H9 (cell line): ENCODE data around the gene MBD2. TPM values are rescaled to one million over a fixed set of nuclear protein-coding genes. Genes with fewer than 3 reads are reported as not detected.

ENCODE experiments used
- DNase-seq: peaks from one replicate; pipeline ENCODE4 v3.0.0-alpha.2; 2017
- H2AFZ ChIP-seq: one replicate; pipeline ENCODE4 v1.6.1; 2013; ENCODE audit warnings: mild to moderate bottlenecking, low read length, control low read depth, moderate library complexity
- H2AK5ac ChIP-seq: 2 replicates; pipeline ENCODE4 v1.6.1; 2013; ENCODE audit warnings: low read length, control low read depth, mixed read lengths; ENCODE audit not compliant: insufficient read length
- H2BK120ac ChIP-seq: one replicate; pipeline ENCODE4 v1.6.1; 2013; ENCODE audit warnings: low read depth, mild to moderate bottlenecking, low read length, control low read depth, inconsistent platforms; ENCODE audit not compliant: poor library complexity, severe bottlenecking
- H2BK12ac ChIP-seq: 2 replicates; pipeline ENCODE4 v1.6.1; 2013; ENCODE audit warnings: low read length, control low read depth, mixed read lengths, low read depth; ENCODE audit not compliant: insufficient read length
- H2BK15ac ChIP-seq: 2 replicates; pipeline ENCODE4 v1.6.1; 2013; ENCODE audit warnings: low read depth, low read length, control low read depth
- H2BK20ac ChIP-seq: one replicate; pipeline ENCODE4 v1.6.1; 2013; ENCODE audit warnings: low read depth, mild to moderate bottlenecking, low read length, control low read depth, inconsistent platforms; ENCODE audit not compliant: poor library complexity, severe bottlenecking
- H2BK5ac ChIP-seq: 2 replicates; pipeline ENCODE4 v1.6.1; 2013; ENCODE audit warnings: low read length, control low read depth, mixed read lengths; ENCODE audit not compliant: insufficient read length
- H3K14ac ChIP-seq: 2 replicates; pipeline ENCODE4 v1.6.1; 2013; ENCODE audit warnings: low read length, control low read depth; ENCODE audit not compliant: insufficient read depth
- H3K18ac ChIP-seq: 2 replicates; pipeline ENCODE4 v1.6.1; 2013; ENCODE audit warnings: low read depth, mild to moderate bottlenecking, mixed read lengths, low read length, control low read depth; ENCODE audit not compliant: insufficient read length
- H3K23ac ChIP-seq: 2 replicates; pipeline ENCODE4 v1.6.1; 2013; ENCODE audit warnings: low read length, control low read depth, mixed read lengths, low read depth; ENCODE audit not compliant: insufficient read length
- H3K23me2 ChIP-seq: 2 replicates; pipeline ENCODE4 v1.6.1; 2013; ENCODE audit warnings: low read depth, mild to moderate bottlenecking, mixed read lengths, low read length, control low read depth; ENCODE audit not compliant: insufficient read length, poor library complexity, severe bottlenecking
- H3K27ac ChIP-seq: 2 replicates; pipeline ENCODE4 v1.5.1; 2013; ENCODE audit warnings: low read length, control low read depth, mixed read lengths, low read depth; ENCODE audit not compliant: insufficient read length
- H3K27me3 ChIP-seq: 2 replicates; pipeline ENCODE4 v1.6.1; 2013; ENCODE audit warnings: low read length, control low read depth, inconsistent platforms; ENCODE audit not compliant: insufficient read depth
- H3K4ac ChIP-seq: 2 replicates; pipeline ENCODE4 v1.6.1; 2013; ENCODE audit warnings: low read depth, mild to moderate bottlenecking, control low read depth, inconsistent platforms, low read length, moderate library complexity
- H3K4me1 ChIP-seq: 2 replicates; pipeline ENCODE4 v1.6.1; 2013; ENCODE audit warnings: low read length, control low read depth, inconsistent platforms; ENCODE audit not compliant: insufficient read depth
- H3K4me2 ChIP-seq: 2 replicates; pipeline ENCODE4 v1.6.1; 2013; ENCODE audit warnings: low read length, control low read depth, mixed read lengths; ENCODE audit not compliant: insufficient read length, insufficient read depth
- H3K56ac ChIP-seq: 2 replicates; pipeline ENCODE4 v1.6.1; 2013; ENCODE audit warnings: low read depth, mild to moderate bottlenecking, mixed read lengths, low read length, control low read depth; ENCODE audit not compliant: insufficient read length
- H3K79me1 ChIP-seq: 2 replicates; pipeline ENCODE4 v1.6.1; 2013; ENCODE audit warnings: low read depth, mild to moderate bottlenecking, moderate library complexity, low read length, control low read depth, inconsistent platforms; ENCODE audit not compliant: insufficient read depth, poor library complexity, severe bottlenecking
- H3K79me2 ChIP-seq: 2 replicates; pipeline ENCODE4 v1.6.1; 2013; ENCODE audit warnings: low read length, control low read depth, inconsistent platforms; ENCODE audit not compliant: insufficient read depth
- H3K9ac ChIP-seq: 2 replicates; pipeline ENCODE4 v1.6.1; 2013; ENCODE audit warnings: low read length, control low read depth, mixed read lengths; ENCODE audit not compliant: insufficient read length; ENCODE audit errors: extremely low read depth
- H3K9me3 ChIP-seq: one replicate; pipeline ENCODE4 v1.6.1; 2013; ENCODE audit warnings: low read depth, low read length, inconsistent platforms; ENCODE audit not compliant: control insufficient read depth
- H3T11ph ChIP-seq: one replicate; pipeline ENCODE4 v1.6.1; 2013; ENCODE audit warnings: mild to moderate bottlenecking, low read length, control low read depth, inconsistent platforms
- H4K20me1 ChIP-seq: one replicate; pipeline ENCODE4 v1.6.1; 2013; ENCODE audit not compliant: control insufficient read depth, insufficient read length, insufficient read depth
- H4K5ac ChIP-seq: 2 replicates; pipeline ENCODE4 v1.6.1; 2013; ENCODE audit warnings: low read depth, mild to moderate bottlenecking, mixed read lengths, low read length, control low read depth; ENCODE audit not compliant: insufficient read length
- H4K8ac ChIP-seq: replicated peaks from 2 replicates; pipeline ENCODE4 v1.6.1; 2013; ENCODE audit warnings: low read length, control low read depth, mixed read lengths, low read depth; ENCODE audit not compliant: insufficient read length
- H4K91ac ChIP-seq: 2 replicates; pipeline ENCODE4 v1.6.1; 2013; ENCODE audit warnings: low read depth, mild to moderate bottlenecking, moderate library complexity, mixed read lengths, low read length, control low read depth; ENCODE audit not compliant: insufficient read length
- H3K27ac Mint-ChIP-seq, 3 experiments: 2 replicates in 2 of 3; 3 replicates in 1 of 3; pipeline ENCODE4 v1.8.0; 2020 to 2021; ENCODE audit warnings: mixed read lengths in 3 of 3, mild to moderate bottlenecking in 1 of 3, moderate library complexity in 1 of 3
- H3K27me3 Mint-ChIP-seq: 2 replicates; pipeline ENCODE4 v1.8.0; 2021; ENCODE audit warnings: low read depth, mild to moderate bottlenecking, moderate library complexity, mixed read lengths
- H3K36me3 Mint-ChIP-seq, 3 experiments: 2 replicates in 2 of 3; 3 replicates in 1 of 3; pipeline ENCODE4 v1.8.0; 2020 to 2021; ENCODE audit warnings: low read depth in 3 of 3, mixed read lengths in 3 of 3; ENCODE audit not compliant: insufficient read depth in 1 of 3
- H3K4me1 Mint-ChIP-seq, 2 experiments: 2 replicates each; pipeline ENCODE4 v1.8.0; 2020; ENCODE audit warnings: mixed read lengths in 2 of 2
- H3K4me3 Mint-ChIP-seq, 2 experiments: 2 replicates in 1 of 2; 3 replicates in 1 of 2; pipeline ENCODE4 v1.8.0; 2020 to 2021; ENCODE audit warnings: mild to moderate bottlenecking in 2 of 2, mixed read lengths in 2 of 2, moderate library complexity in 1 of 2
- H3K9me3 Mint-ChIP-seq, 2 experiments: 2 replicates in 1 of 2; 3 replicates in 1 of 2; pipeline ENCODE4 v1.8.0; 2020; ENCODE audit warnings: mild to moderate bottlenecking in 2 of 2, mixed read lengths in 2 of 2, moderate library complexity in 1 of 2
- WGBS: extraction: QIAGEN DNeasy Blood & Tissue Kit; methylation state at CpG from one replicate; pipeline ENCODE4 v1.1.7; 2013; ENCODE audit warnings: missing lambda C conversion rate, low lambda C conversion rate, mixed read lengths; ENCODE audit not compliant: insufficient read length; ENCODE audit errors: extremely low coverage; 5-methylcytosine and 5-hydroxymethylcytosine counted together
- total RNA-seq: library from RNA; stranded (reverse); gene quantifications from 2 replicates; pipeline ENCODE4 v1.2.1, GENCODE V29; 2021
- TF ChIP-seq, protein P1 (sequence below): fragments of 200-600 bp; sonication (generic); conservative IDR thresholded peaks from 3 replicates; pipeline ENCODE4 v1.8.0; 2021; ENCODE audit warnings: antibody characterized with exemption, mild to moderate bottlenecking

Gene MBD2
- total RNA-seq, 1 experiment from 2014 or later = 34.0 TPM

GRCh38 chr18:54210463-54210862, 14.0 kb downstream of the MBD2 start:
- no peaks in the 10 kb centered on the region for H3K9me3 Mint-ChIP-seq

More at GRCh38 chr18:54210463-54210862, 14.0 kb downstream of the MBD2 start:
- Histone ChIP-seq H2BK120ac (no peak overlapping the region), H4K20me1 (no peaks in the 10 kb centered on the region), H3K4me2 (no peak overlapping the region), H4K91ac (no peak overlapping the region), H3K18ac (no peak overlapping the region), H2BK12ac (no peak overlapping the region), H3K79me2 (peaks cover 23% of the 10 kb centered on the region; the same call in 1 of the 2 replicates), H3K14ac (no peak overlapping the region), H3K9ac (no peak overlapping the region), H2BK5ac (no peak overlapping the region), H4K5ac (no peak overlapping the region), H3K27me3 (no peaks in the 10 kb centered on the region), H3K4me1 (peaks cover 3% of the 10 kb centered on the region; the same call in 1 of the 2 replicates), H3K4ac (no peak overlapping the region), H3K23ac (no peak overlapping the region), H3K23me2 (no peaks in the 10 kb centered on the region), H4K8ac (no peak overlapping the region), H3K27ac (no peak overlapping the region), H3K56ac (no peak overlapping the region), H2AK5ac (no peak overlapping the region), H3K9me3 (no peaks in the 10 kb centered on the region), H2AFZ (no peak overlapping the region), H2BK20ac (no peak overlapping the region), H3K79me1 (peaks cover 22% of the 10 kb centered on the region), H3T11ph (no peak overlapping the region), H2BK15ac (no peak overlapping the region)
- H3K27me3 Mint-ChIP-seq = no peaks in the 10 kb centered on the region
- H3K4me3 Mint-ChIP-seq = no peak overlapping the region
- no CpG with 5 or more reads among the region's 1 CpG for WGBS
- TF ChIP-seq, protein P1, sequence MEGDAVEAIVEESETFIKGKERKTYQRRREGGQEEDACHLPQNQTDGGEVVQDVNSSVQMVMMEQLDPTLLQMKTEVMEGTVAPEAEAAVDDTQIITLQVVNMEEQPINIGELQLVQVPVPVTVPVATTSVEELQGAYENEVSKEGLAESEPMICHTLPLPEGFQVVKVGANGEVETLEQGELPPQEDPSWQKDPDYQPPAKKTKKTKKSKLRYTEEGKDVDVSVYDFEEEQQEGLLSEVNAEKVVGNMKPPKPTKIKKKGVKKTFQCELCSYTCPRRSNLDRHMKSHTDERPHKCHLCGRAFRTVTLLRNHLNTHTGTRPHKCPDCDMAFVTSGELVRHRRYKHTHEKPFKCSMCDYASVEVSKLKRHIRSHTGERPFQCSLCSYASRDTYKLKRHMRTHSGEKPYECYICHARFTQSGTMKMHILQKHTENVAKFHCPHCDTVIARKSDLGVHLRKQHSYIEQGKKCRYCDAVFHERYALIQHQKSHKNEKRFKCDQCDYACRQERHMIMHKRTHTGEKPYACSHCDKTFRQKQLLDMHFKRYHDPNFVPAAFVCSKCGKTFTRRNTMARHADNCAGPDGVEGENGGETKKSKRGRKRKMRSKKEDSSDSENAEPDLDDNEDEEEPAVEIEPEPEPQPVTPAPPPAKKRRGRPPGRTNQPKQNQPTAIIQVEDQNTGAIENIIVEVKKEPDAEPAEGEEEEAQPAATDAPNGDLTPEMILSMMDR = no peak
- no peak for DNase-seq
- no peak overlapping the region; a peak in 1 of 7 replicates for H3K27ac Mint-ChIP-seq
- peaks cover 2 to 8% (median 3%) of the 10 kb centered on the region in 3 experiments; a peak in 3 of 7 replicates for H3K36me3 Mint-ChIP-seq
- H3K4me1 Mint-ChIP-seq = peaks cover 11 to 20% of the 10 kb centered on the region in 2 experiments
